ENCODE results near the gene FAH.

Gene FAH

DNA sequence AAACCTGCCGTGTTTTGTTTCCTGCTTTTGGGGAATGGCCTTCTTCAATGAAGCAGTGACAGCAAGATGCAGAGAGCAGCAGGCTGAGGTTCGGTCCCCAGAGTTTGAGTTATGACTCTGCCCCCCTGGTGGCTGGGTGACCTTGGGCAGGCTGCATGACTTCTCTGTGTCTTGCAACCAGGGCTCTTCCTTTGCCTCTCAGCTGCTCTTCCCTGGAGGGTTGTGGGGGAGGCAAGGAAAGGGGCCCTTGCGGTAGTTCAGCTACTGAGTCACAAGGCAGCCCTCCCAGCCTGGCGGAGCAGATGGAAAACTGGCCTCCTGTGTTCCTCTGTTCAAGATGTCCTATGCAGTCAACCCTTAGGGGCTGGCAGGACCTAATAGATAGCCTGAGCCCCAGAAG is 82.1 kb downstream of the FAH start:
- FAIRE-seq (no peak), DNase-seq (ENCODE audit: low spot score) (no peak)
